ENCODE measurements around the gene ATP8B3.

- no peak for TF ChIP-seq CEBPB (IDR thresholded peaks at IDR 0.05)
- no peak for TF ChIP-seq EP300 (IDR thresholded peaks at IDR 0.05; ENCODE audit: borderline replicate concordance)
- TF ChIP-seq MAX (IDR thresholded peaks at IDR 0.05), result no peak
- no peak for TF ChIP-seq EGR1 (IDR thresholded peaks at IDR 0.05)
- TF ChIP-seq CREB1 (IDR thresholded peaks at IDR 0.05; ENCODE audit: low read depth), result no peak
- TF ChIP-seq RAD21 (IDR thresholded peaks at IDR 0.05; ENCODE audit: low read depth), result no peak
- TF ChIP-seq REST (IDR thresholded peaks at IDR 0.05; ENCODE audit: low read depth), result no peak
- TF ChIP-seq TAF1 (IDR thresholded peaks at IDR 0.05; ENCODE audit: low read depth), result no peak
- TF ChIP-seq USF1 (IDR thresholded peaks at IDR 0.05), result no peak
These were observed 34.9 kb downstream of the ATP8B3 start for GRCh38 chr19:1777149-1777548.

Data from Ishikawa (cell line).